GM12892 (cell line): ENCODE measurements around the gene C19orf33. TPM values are rescaled to one million over a fixed set of nuclear protein-coding genes. Genes with fewer than 3 reads are reported as not detected.
"Not testable (repeated sequence)": the region's sequence is repeated elsewhere in the genome, so short reads cannot be mapped to it uniquely, and the experiment has no call there.

ENCODE experiments used
- DNase-seq: peaks from one replicate; pipeline ENCODE4 v3.0.0; 2011; ENCODE audit not compliant: insufficient read length
- FAIRE-seq: peaks from 2 replicates; lab custom pipeline; 2011; peaks lifted over from hg19 to GRCh38; lab: Jason Lieb, UNC
- POLR2A ChIP-seq: IDR thresholded peaks from 2 replicates; pipeline ENCODE4 v1.6.1; 2011; ENCODE audit warnings: low read depth, low read length, control low read depth
- POLR2AphosphoS5 ChIP-seq: IDR thresholded peaks from 2 replicates; pipeline ENCODE4 v1.6.1; 2011; ENCODE audit warnings: low read depth, low read length, control low read depth
- TAF1 ChIP-seq: IDR thresholded peaks from 2 replicates; pipeline ENCODE4 v1.6.1; 2011; ENCODE audit warnings: low read depth, mild to moderate bottlenecking, control low read depth, low read length, borderline replicate concordance
- polyA plus RNA-seq: library from polyadenylated mRNA; unstranded; fragments of >200 nt; gene quantifications from one replicate; pipeline ENCODE4 v1.2.1, GENCODE V29; 2012; ENCODE audit warnings: missing spikeins, inconsistent platforms; ENCODE audit not compliant: missing spikeins

Gene C19orf33
- not detected for polyA plus RNA-seq

DNA sequence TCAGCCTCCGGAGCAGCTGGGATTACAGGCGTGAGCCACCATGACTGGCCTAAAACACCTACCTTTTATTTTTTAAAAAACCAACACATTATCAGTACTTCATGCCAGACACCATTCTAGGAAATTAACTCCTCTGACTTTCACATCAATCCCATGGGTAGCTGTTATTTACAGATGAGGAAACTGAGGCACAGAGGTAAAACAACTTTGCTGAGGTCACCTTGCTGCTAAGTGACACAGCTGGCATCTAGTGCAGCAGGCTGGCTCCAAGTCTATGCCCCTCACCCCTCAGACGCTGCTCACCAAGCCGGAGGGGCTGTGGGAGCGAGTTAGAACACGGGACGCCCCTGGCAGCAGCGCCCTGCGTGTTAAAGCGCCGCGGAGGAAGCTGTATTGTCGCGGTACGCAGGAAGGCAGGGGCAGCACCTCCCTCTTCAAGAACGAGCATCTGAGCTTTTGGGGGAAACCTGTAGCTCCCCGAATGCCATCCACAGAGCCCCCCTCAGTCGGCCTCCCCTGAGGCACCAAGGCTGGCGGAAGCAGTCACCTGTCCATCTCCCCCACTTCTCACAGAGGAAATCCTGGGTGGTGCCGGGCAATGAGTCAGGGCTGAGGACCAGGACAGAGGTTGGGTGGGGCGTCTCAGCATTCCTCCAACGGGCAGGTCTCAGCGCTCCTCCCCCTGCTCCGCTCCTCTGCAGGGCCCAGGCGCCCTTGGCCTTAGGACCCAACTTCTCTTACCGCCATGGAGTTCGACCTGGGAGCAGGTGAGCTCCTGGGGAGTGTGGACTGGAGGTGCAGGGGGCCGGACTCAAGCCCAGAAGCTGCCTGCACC, at the start of gene C19orf33:
TSS of gene C19orf33 (plus strand) at position 735 of the 835 bp plus-strand sequence. CDS start at position 746, 11 bp downstream.
- no peak for FAIRE-seq
- TF ChIP-seq POLR2AphosphoS5 (no peak), POLR2A (no peak), TAF1 (no peak)

DNA sequence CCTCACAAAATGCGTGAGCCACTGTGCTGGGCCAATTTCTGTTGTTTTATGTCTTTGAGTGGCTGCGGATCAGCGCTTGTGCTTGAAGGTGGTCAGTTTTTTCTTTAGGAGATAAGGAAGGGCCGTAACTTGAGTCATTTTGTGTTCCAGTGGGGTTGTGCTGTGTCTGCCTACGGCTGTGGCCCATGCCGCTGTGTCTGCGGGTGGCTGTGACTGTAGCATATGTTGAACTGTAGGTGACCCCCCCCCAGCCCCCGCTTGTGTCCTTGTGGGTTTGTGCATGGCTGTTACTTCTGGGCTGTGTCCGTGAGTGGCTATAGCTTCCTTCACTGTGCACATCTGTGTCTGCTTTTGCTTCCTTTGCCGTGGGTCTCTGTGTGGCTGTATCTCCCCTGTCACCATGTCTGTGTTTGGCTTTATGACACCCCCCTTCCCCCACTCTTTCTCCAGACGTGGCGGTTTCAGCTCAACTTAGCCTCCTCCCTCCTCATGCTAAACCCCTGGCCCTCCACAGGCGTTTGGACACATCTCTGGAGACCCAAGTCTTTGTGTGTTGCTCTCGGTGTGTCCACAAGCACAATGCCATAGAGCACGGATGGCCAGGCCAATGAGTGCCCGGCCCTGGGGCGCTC, 48.6 kb upstream of the C19orf33 start:
- DNase-seq: no peak
- TF ChIP-seq POLR2A: no peak
- TF ChIP-seq TAF1: no peak
- no peak for TF ChIP-seq POLR2AphosphoS5

More for the DNA sequence above, at the start of gene C19orf33:
- no peak for DNase-seq

DNA sequence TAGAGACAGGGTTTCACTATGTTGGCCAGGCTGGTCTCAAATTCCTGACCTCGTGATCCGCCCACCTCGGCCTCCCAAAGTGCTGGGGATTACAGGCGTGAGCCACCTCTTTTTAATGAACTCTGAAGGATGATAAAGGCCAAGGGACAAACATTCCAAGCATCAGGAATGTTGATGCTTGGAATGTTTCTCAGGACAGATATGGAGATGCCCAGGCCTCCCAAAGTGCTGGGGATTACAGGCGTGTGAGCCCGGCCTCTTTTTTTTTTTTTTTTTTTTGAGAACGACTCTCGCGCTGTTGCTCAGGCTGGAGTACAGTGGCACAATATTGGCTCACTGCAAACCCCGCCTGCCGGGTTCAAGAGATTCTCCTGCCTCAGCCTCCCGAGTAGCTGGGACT, 42.1 kb upstream of the C19orf33 start:
- not testable (repeated sequence) for FAIRE-seq, DNase-seq

More for the DNA sequence above, 48.6 kb upstream of the C19orf33 start:
- FAIRE-seq: no peak

GRCh38 chr19:38262585-38263268, 41.3 kb upstream of the C19orf33 start:
- FAIRE-seq: no peak
- no peak for DNase-seq
- TF ChIP-seq POLR2A (no peak), TAF1 (no peak), POLR2AphosphoS5 (no peak)

DNA sequence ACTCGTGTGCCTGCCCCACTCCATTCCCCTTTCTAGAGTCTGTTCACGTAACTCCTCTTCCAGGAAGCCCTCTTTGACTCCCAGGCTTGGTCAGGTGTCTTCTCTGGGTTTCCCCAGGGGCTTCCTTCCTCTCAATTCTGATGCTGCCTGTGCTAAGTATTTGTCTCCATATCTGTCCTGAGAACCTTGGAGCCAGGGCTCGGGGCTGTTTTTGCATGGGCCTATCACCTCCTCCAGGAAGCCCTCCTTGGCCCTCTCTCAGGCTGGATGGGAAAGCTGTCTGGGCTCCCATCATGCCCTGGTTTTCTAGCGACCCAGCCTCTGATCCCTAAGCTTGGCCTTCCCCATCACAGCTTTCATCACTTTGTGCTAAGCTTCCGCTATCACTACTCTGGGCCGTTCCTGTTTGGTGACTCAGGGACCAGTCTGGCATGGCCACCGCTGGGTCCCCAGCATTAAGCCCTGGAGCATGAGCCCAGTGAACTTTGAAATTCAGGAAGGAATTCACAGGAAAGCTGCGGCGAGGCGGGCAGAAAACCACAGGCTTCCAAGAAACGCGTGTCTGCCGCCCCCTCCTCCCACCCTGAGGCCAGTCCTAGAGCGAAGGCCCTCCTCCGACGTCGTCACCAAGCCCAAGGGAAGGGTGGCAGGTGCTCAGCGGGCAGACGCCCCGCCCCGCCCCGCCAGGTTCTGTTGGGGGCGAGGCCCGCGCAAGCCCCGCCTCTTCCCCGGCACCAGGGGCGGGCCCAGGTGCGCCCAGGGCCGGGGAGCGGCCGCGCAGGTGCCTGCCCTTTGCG, 40.2 kb upstream of the C19orf33 start:
- peak; percentile 76 for FAIRE-seq
- TF ChIP-seq POLR2AphosphoS5 (no peak), TAF1 (no peak), POLR2A (no peak)
- DNase-seq: peak; percentile 56

DNA sequence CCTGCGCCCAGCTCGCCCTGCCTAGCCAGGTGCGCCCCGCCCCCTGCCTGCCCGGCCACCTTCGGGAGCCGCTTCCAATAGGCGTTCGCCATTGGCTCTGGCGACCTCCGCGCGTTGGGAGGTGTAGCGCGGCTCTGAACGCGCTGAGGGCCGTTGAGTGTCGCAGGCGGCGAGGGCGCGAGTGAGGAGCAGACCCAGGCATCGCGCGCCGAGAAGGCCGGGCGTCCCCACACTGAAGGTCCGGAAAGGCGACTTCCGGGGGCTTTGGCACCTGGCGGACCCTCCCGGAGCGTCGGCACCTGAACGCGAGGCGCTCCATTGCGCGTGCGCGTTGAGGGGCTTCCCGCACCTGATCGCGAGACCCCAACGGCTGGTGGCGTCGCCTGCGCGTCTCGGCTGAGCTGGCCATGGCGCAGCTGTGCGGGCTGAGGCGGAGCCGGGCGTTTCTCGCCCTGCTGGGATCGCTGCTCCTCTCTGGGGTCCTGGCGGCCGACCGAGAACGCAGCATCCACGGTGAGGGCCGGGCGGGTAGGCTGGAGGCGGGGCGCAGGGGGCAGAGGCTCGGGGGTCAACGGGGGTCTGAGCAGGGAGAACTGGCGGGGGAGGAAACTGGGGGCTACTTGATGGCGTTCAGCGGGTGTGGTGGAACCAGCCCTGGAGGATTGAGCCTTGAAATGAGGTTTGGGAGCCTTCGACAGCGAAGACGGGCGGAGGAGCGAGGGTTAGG, 39.4 kb upstream of the C19orf33 start, which contains the start of gene SPINT2:
TSS of gene SPINT2 (plus strand) at position 88 of the 727 bp plus-strand sequence. CDS start at position 408, 320 bp downstream.
- DNase-seq (no peak), FAIRE-seq (peak; percentile 21)
- TF ChIP-seq TAF1 (no peak), POLR2AphosphoS5 (no peak), POLR2A (no peak)

DNA sequence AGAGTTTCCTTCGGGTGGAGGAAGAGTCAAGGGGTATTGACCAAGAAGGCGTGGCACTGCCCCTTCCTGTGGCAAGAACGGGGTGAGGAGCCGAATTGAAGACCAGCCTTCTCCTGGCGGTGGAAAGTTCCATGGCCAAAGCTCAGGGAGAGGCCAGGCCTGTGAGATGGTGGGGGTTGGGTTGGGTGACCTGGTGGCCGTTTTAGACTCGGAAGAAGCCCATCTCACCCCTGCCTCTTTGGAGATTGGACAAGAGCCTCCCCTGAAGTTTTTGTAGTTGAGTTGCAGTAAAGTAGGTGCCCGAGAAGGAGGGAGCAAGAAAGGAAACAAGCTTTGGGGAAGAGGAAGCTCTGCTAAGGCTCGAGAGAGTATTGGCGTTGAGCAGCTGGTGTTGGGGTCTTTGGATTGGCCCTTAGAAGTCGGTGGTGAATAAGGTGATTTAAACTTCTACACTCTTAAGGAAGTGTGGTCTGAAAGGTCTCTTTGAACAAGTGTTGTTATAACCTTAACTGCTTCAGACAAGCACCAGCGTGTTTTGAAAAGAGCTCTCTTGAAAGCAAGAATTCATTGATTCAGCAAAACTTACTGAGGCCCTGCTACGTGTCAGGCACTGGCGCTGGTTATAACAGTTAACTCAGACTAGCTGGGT, 38.7 kb upstream of the C19orf33 start:
- TF ChIP-seq TAF1 (no peak), POLR2A (no peak), POLR2AphosphoS5 (no peak)
- no peak for DNase-seq
- no peak for FAIRE-seq

GRCh38 chr19:38265921-38266429, 38.1 kb upstream of the C19orf33 start:
- no peak for TF ChIP-seq POLR2A
- FAIRE-seq (no peak), DNase-seq (no peak)

DNA sequence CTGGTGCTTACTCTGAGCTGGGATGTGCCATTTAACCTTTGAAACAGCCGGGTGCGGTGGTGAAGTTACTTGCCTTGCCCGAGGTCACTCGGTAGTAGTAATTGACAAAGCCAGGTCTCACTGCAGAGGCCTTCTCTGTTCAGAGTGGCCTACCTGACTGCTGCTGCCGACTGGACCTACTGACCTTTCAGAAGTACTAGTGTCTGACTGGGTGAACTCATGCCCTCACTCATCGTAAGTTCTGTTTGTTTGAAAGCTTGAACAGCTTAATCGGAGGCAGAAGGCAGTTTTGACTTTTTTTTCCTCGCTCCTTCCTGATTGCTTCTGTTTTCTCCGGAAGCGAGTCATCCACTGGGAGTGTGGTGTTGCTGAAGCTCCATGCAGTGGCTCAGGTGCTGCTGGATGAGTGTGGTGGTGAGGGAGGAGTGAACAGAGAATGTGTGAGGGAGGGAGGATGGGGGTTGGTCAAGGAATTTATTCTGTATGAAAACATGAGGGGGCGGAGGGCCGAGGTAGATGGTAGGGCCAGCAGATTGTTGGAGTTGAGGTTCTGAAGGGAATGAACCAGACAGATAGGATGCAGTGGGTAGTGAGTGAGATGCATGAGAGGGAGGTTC, 37.0 kb upstream of the C19orf33 start:
- FAIRE-seq: no peak
- no peak for DNase-seq
- no peak for TF ChIP-seq POLR2A
- TF ChIP-seq TAF1: no peak
- TF ChIP-seq POLR2AphosphoS5: no peak
